Measurements from ENCODE around the gene C1orf198.

- TF ChIP-seq YY1 (IDR thresholded peaks at IDR 0.05; ENCODE audit: insufficient read depth, insufficient read length), result no peak
- no peak for TF ChIP-seq ZNF274 (IDR thresholded peaks at IDR 0.05; ENCODE audit: low read depth, low read length)
- no peak for TF ChIP-seq SUZ12 (IDR thresholded peaks at IDR 0.05; ENCODE audit: extremely low read depth, insufficient read depth, insufficient read length)
These were observed 7.5 kb downstream of the C1orf198 start for GRCh38 chr1:230860617-230861384.
